ENCODE measurements around the gene CGAS. TPM values are rescaled to one million over a fixed set of nuclear protein-coding genes. Genes with fewer than 3 reads are reported as not detected.

The CGAS gene
- total and polyA plus RNA-seq, 9 of the 15 experiments (the other 6 are each of a cell fraction or from before 2014, with no cell fraction given), result 0.01 to 0.32 (median 0.06) TPM; not detected in 2

- no peak overlapping the region for H3K27ac ChIP-seq (ENCODE audit: extremely low read depth, low read depth, low read length)
- H3K79me2 ChIP-seq (ENCODE audit: control insufficient read depth, insufficient read depth, low read length), result no peaks in the 10 kb centered on the region
- no TSS peak for BruUV-seq (replicated peaks)
- intact Hi-C loops (cut with micrococcal nuclease), result no loop called here
- in situ Hi-C loops (cut with MboI), result no loop called here
- H3K9ac ChIP-seq (ENCODE audit: insufficient read depth in 1 of 2, low read depth in 2 of 2, low read length in 2 of 2), result no peak overlapping the region
- FAIRE-seq, result no peak
- no peak overlapping the region for H3K4me2 ChIP-seq (ENCODE audit: insufficient read depth, low read length)
- H3K27me3 ChIP-seq (ENCODE audit: control insufficient read depth in 2 of 2, insufficient read depth in 2 of 2, low read length in 2 of 2), result no peaks in the 10 kb centered on the region
- WGBS (ENCODE audit: insufficient coverage, low coverage, missing lambda C conversion rate), result 96% methylated on average over 2 of the region's 2 CpGs
- ChIA-PET POLR2A (interaction anchor here (1.2 to 2.3 kb wide), 4 partner anchors 9 to 23 kb away, joined by 3 to 5 read pairs (median 5); partner anchors contain the start of gene MTO1), CTCF (ENCODE audit: low intra/inter-chr PET ratio) (no interaction called here)
- no peaks in the 10 kb centered on the region for H4K20me1 ChIP-seq (replicated peaks; ENCODE audit: control insufficient read depth, insufficient read depth, low read length)
- H3K9me3 ChIP-seq (replicated peaks; ENCODE audit: control insufficient read depth, insufficient read depth, low read depth, low read length), result no peaks in the 10 kb centered on the region
- H3K4me3 ChIP-seq, result no peak overlapping the region
- no peaks in the 10 kb centered on the region for H3K4me1 ChIP-seq (replicated peaks in 1 of 2; ENCODE audit: control insufficient read depth in 2 of 2, insufficient read depth in 2 of 2, low read length in 2 of 2)
- H2AFZ ChIP-seq (ENCODE audit: low read depth, low read length), result no peak overlapping the region
- no peak for DNase-seq (ENCODE audit: extremely low read depth in 1 of 4, low spot score in 3 of 4)
- peaks cover 87% of the 10 kb centered on the region for H3K36me3 ChIP-seq (ENCODE audit: control insufficient read depth, insufficient read depth, low read length)
- no peak for TF ChIP-seq ZKSCAN3 (CRISPR knock-in tag; IDR thresholded peaks at IDR 0.05)
- TF ChIP-seq ZBED1 (IDR thresholded peaks at IDR 0.05), result no peak
- TF ChIP-seq ZNF277 (CRISPR knock-in tag; IDR thresholded peaks at IDR 0.05; ENCODE audit: borderline replicate concordance), result no peak
- TF ChIP-seq NFE2L1 (tag; IDR thresholded peaks at IDR 0.05; ENCODE audit: borderline replicate concordance, low read depth), result no peak
- no peak for TF ChIP-seq BMI1 (IDR thresholded peaks at IDR 0.05; ENCODE audit: low read length)
- no peak for TF ChIP-seq EP300 (IDR thresholded peaks at IDR 0.05; ENCODE audit: low read length)
- no peak for ATAC-seq
- no peaks in the 10 kb centered on the region for H3K9me1 ChIP-seq (ENCODE audit: control insufficient read depth, insufficient read depth, low read length)
These were observed 32.3 kb upstream of the CGAS start for GRCh38 chr6:73484438-73484837.

Data from K562 (cell line).